GM18909 (cell line): ENCODE results near the gene PSME3.
"Not testable (repeated sequence)": the region's sequence is repeated elsewhere in the genome, so short reads cannot be mapped to it uniquely, and the experiment has no call there.

Source experiments
- ATAC-seq: cut with Tn5 transposase; IDR thresholded peaks from one replicate; pipeline ENCODE4 v1.9.1; 2021; ENCODE audit warnings: mild to moderate bottlenecking; ENCODE audit not compliant: unreplicated experiment, poor library complexity

Gene PSME3

GRCh38 chr17:42872251-42872965 is 39.2 kb downstream of the PSME3 start:
- ATAC-seq: no peak

GRCh38 chr17:42873315-42873714 is 40.1 kb downstream of the PSME3 start:
- ATAC-seq: no peak

- not testable (repeated sequence) for ATAC-seq
These were observed 40.9 kb downstream of the PSME3 start for GRCh38 chr17:42873932-42874695.

- no peak for ATAC-seq
These were observed 43.8 kb downstream of the PSME3 start for GRCh38 chr17:42877037-42877436.

GRCh38 chr17:42878123-42878880 is 45.1 kb downstream of the PSME3 start:
- no peak for ATAC-seq

GRCh38 chr17:42878924-42879595 is 45.9 kb downstream of the PSME3 start:
- no peak for ATAC-seq

- ATAC-seq: no peak
These were observed 46.4 kb downstream of the PSME3 start for GRCh38 chr17:42879596-42879985.

- no peak for ATAC-seq
These were observed 47.6 kb downstream of the PSME3 start for GRCh38 chr17:42880776-42881310.

GRCh38 chr17:42881706-42882105 is 48.5 kb downstream of the PSME3 start:
- ATAC-seq: not testable (repeated sequence)

GRCh38 chr17:42882166-42882565 is 49.0 kb downstream of the PSME3 start:
- no peak for ATAC-seq

GRCh38 chr17:42883802-42884558 is 50.8 kb downstream of the PSME3 start:
- no peak for ATAC-seq

GRCh38 chr17:42885806-42886205 is 52.6 kb downstream of the PSME3 start:
- ATAC-seq: not testable (repeated sequence)

- no peak for ATAC-seq
These were observed 53.3 kb downstream of the PSME3 start for GRCh38 chr17:42886283-42887176.

GRCh38 chr17:42889809-42890208 is 56.6 kb downstream of the PSME3 start:
- ATAC-seq: no peak

- no peak for ATAC-seq
These were observed 58.4 kb downstream of the PSME3 start for GRCh38 chr17:42891539-42892152.

- no peak for ATAC-seq
These were observed 60.2 kb downstream of the PSME3 start for GRCh38 chr17:42893359-42893758.
